Stimulated activated CD4-positive, alpha-beta T cell treated with anti-CD3 and anti-CD28 coated beads, TNF-alpha, amount 100 ng/mL, for 4 hours (primary cell): Measurements from ENCODE around the gene IRAK1.

Source experiments
- DNase-seq, 3 experiments: peaks; one replicate each; pipeline ENCODE4 v3.0.0-alpha.2; 2020; ENCODE audit warnings: low read depth in 3 of 3

The IRAK1 gene

DNA sequence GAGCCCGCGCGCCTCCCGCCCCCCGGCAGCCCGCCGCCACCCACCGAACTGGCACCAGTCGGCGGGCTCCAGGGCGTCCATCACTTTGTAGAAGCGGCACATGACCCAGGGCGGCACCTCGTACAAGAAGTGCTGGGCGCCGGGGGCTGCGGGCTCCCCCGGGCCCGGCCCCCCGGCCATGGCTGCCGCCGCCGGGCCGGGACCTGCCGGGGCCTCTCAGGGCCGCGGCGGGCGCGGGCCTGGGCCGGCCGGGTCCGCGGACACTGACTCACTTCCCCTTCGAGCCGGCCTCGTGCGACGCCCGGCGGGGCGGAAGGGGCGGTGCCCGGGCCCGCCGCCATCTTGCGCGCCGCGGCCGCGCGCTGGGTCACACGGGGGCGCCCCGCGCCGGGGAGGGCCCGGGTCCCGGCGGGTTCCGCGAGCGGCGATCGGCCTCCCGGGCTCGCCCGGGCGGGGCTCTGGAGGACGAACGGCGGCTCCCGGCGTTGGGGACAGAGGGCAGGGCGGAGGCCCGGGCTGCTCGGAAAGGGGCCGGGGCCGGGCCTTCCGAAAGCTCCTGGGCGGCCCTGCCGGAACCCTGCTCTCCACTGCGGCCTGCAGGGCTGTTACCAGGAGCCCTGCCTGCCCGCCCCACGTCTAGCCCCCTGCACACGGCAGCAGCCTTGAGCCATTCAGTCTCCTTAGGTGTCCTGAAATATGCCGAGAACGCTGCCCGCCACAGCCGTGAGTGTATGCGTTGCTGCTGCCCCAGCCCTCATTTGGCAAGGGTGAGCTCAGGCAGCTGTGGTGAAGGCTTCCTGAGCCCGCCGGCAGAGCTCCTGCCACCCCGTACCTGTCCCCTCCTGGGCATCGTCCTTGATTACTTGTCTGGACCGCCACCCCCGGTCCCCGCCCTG is at the start of gene IRAK1:
Gene IRAK1, minus strand, starts transcription at position 270 of the 896 bp plus-strand sequence. Its CDS starts 90 bp downstream, at position 180.
- peak; percentile 18 to 47 (median 31) for DNase-seq

DNA sequence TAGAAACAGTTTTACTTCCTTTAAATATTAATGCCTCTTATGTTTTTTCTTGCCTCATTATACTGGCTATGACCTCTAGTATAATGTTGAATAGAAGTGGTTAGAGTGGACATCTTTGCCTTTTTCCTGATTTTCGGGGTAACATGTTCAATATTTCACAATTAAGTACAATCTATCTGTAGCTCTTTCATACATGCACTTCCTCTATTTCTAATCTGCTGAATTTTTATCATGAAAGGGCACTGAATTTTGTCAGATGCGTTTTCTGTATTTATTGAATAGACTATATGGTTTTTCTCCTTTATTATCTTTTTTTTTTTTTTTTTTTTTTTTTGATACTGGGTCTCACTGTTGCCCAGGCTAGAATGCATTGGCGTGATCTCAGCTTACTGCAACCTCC is 48.9 kb upstream of the IRAK1 start:
- DNase-seq, result no peak

DNA sequence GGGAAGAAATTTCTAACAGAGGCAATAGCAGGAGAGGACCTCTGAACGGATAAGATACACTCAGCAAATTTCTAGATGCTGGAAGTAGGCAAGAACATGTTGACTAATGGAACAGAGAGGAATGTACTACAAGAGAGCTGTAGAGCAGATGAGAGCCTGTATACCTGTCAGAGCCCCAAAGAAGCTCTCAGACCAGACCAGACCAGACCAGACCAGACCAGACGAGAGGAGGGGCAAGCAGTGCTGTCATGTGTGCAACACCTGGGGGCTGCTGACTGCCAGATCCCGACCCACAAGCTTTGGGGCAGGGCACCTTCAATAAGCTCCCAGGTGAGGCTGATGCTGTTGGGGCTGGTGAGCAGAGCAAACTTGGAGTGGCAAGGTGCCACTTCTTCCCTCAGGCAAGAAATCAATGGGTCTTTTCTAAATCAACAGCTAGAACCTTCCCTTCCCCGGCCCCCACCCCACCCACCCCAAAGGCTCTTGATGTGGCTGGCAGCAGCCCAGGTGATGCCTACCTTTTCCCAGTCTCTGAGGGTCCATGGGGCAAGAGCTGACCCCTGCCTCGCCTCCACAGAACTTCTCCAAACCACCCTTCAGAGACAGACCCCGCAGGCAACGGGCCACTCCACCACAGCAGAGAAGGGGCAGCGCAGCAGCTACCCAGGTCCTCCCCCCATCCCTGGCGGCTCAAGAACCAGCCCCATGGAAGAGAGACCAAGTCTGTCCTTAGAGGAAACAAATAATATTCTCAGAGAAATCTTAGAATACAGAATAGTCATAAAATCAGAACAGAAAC is 45.1 kb upstream of the IRAK1 start:
- no peak for DNase-seq

DNA sequence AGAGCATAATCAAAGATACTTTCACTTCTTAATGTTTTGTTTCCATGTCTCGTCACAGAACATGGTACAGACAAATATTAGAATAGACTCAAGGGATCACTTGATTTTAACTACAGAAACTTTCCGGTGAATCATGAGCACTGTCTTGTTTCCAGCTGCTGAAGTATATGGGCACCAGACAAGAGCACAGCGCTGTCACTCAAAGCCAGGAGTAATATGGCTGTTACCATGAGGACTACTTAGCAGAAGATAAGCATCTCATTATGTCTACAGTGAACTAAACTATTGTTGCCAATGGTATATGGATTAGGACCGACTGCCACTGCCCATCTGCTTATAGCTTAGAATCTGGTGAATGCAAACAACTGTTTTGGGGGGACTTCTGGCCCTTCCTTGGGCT is 43.5 kb upstream of the IRAK1 start:
- DNase-seq, result no peak

DNA sequence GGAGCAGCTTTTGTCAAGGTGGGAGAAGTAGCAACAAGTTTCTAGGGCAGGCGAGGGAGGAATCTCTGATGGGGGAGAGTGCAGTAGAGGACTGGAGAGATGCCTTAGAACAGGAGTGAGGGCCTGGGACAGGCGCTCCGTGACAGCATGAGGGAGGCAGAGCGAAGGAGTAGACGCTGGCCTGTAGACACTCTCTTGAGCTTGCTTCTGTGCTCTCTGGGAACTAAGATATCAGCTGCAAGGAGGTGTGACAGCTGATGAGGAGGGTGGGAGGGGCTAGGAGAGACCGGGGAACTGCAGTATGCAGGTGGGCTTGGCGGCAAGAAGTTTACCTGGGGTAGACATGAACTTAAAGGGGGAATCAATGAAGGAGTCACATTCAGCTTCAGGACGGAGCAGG is 42.1 kb upstream of the IRAK1 start:
- DNase-seq, result no peak

DNA sequence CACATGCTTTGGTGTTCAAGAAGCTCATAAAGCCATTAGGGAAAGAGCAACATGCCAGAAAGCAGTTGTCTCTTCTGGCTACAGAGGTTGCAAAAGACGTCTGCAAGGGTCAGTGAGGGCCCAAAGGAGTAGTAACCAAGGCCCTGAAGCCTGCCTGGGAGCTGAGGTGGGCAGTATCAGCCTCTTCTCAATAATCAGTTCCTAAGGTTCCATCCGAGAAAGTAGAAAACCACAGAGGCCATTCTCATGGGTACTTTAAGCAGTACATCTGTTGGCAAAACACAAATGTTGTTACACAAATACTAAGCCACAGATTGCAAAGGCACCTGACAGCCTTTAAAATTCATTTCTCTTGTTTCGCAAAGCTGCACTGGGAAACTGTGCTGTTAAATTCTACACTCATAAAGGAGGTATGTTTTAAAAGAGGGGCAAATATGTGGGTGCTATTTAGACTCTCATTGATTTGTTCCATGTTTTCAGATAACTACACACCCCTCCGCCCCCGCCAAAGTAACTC is 40.1 kb upstream of the IRAK1 start:
- no peak for DNase-seq

DNA sequence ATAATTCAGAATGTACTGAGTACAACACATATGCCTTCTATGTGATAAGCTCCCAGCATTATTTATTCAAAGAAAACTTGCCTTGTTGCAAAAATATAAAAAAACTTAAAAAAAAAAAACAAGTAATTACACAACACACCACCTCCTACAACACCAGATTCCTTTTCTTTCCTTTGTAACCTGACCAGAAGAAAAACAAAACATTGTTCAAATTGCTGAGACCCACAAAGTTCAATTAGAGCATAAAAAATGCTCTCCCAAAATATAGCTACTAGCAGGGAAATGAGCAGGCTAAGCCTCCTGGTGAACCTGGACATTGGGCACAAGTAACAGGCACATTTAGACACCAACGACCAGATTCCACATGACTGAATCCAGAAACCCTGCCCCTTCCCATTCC is 39.5 kb upstream of the IRAK1 start:
- no peak for DNase-seq

DNA sequence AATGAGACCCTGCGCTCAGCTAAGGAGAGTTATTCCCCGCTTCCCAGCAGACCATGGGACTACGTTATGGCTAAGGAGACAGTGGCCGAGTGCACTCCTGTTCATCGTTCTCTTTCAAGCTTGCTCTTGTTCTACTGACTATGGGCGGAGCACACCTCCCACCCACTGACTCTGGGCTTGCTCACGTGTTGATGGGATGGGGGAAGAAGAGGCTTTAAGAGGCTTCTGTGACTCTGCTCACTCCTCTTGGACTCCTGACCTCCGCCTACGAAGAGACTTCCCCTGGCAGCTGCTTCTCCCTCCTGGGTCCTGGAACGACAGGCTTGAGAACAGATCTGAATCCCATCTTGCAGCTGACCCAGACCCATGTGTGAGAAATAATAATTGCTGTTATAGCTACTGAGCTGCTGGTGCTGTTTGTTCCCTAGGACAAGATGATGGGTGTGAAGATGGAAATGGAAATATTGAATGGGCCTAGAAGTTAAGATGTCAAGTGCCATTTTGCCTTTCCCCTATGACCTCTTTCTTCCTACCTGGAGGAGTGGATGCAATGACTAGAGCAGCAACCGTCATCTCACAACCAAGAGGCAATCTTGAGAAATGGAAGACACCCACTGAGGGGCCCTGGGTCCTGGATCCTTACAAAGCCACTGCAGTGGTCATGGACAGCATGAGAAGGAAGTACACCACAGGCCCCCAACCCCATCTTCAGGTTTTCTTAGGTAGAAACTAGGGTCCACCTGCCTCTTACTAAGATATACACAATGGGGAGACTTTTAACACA is 38.7 kb upstream of the IRAK1 start:
- DNase-seq, result no peak

DNA sequence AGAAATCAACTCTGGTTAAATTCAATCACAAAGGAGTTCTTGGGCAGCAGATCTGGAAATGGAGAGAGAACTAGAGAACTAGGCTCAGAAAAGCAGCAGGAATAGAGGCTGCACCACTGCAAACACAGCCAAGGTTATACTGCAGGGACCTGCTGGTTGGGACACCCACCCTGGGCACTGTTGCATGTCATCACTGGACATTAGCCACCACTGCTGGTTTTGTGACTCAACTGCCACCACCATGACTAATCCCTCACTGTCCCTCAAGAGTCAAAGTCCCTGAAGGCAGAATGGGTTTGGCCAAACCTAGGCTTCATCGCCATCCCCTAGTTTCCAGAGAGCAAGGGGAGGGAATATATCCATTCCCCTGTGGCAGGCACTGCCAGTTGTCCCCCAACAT is 38.1 kb upstream of the IRAK1 start:
- DNase-seq, result no peak

DNA sequence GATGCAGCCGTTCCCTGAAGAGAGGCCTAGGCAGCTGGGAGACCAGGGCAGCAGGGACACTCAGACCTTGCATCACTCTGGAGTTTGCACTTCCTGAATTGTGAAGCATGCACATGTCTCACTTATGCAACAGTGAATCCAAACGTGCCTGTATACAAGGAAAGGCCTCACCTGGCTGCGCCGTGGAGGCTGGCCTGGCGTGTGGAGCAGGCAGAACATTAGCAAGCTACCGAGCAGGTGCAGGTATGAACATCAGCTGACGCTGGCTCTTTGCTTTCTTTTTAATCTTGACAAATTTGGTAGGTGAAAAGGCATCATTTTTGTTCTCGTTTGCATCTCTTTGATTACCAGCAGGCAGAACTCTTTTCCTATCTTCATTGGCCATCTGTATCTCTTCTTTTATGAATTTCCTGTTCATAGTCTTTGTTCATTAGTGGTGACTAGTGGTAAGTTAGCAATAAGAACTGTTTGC is 37.1 kb upstream of the IRAK1 start:
- no peak for DNase-seq

DNA sequence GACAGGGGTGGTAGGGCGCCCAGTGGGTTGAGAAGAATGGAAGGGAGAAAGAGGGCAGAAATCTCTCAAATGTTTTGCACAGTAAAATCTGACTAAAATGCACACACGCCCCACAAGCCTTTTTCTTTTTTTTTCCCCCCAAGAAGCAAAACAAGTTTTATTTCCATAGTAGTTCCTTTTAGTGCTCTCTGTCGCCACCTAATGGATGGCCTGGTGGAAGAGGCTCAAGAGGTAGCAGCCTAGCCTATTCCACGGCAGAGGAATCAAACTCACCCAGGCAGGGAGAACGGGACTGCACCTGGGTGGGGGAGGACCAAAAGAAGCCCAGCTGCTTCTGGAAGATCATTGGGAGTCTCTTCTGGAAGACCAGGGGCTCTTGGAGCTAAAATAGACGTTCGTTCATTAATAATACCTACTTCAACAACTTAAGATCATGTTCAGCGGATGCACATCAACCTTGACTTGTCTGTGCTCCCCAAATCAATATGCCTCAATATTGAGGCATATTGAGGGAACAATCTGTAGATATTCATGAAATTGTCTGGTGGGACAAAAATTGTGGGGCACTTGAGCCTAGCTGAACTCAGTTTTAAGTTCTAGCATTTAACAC is 31.6 kb upstream of the IRAK1 start:
- peak; percentile 39 to 43 (median 43) for DNase-seq

DNA sequence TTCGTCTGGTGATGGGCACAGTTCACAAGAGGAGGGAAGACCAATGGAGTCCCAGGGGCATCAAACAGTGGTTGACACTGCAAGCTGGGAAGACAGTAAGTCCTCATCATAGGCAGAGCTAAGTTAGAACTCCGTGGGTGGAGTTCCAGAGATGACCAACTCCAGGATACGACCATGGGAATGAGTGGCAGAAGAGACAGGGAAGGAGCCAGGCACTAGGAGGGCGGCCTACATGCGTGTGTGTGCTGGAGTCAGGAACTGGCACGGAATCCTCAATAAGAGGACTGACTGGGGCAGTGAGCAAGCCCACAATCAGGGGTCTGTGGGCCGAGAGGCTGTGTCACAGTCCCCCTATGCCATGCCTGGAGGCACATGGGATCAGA is 30.4 kb upstream of the IRAK1 start:
- DNase-seq, result no peak

DNA sequence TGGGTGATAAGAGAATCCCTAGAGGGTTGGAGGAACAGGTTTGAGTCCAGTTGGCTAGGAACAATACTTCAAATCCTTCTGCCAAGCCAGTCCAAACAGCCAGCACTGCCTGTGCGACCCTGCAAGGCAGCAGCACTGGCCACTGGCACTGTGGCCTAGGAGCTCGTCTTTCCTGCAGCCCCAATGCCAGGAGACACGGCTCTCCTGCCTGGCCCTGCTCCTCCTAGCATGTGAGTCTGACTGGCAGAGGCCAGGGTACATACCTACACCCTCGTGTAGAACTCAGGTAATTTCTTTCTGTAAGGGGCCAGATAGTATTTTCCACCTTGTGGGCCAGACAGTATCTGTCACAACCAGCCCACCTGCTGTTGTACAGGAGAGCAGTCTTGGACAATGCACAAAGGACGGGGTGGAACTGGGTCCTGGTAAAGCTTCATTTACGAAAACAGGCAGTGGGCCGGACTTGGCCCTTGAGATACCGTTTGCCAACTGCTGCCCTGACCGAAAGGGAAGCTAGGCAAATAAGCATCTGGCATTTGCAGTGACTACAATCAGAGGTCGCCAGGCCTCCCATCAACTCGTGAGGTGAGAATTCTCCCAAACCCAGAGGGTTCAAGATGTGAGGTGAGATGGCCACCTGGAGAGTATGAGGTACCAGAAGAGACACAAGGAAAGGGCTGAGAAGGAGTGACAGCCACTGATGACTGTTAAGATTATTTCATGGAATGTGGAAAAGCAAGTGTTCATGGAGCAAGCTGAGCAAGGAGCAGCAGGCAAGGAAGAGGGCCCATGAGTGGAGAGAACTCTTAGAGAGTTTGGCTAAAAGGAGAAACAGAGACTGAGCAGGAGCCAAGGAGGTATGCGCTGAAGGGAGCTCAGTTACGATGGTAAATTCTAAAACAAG is 29.8 kb upstream of the IRAK1 start:
- no peak for DNase-seq

DNA sequence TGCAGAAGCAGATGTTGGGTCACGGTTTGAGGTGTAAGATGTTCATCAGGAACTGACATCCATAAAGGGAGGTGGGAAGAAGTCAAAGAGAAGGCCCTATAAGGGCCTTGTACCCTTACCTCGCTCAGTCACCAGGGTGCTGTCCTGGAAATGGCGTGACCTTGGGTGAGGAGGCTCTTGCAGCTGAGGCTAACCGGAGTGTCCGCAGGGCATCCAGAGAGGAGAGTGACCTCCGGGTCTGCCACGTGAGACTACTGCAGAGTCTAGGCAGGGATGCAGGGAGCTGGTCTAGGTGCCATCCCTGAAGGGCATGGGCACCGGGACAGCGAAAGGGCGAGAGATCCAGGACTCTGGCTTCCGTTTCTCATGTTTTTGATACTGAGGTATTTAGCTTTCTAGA is 28.7 kb upstream of the IRAK1 start:
- DNase-seq, result no peak

DNA sequence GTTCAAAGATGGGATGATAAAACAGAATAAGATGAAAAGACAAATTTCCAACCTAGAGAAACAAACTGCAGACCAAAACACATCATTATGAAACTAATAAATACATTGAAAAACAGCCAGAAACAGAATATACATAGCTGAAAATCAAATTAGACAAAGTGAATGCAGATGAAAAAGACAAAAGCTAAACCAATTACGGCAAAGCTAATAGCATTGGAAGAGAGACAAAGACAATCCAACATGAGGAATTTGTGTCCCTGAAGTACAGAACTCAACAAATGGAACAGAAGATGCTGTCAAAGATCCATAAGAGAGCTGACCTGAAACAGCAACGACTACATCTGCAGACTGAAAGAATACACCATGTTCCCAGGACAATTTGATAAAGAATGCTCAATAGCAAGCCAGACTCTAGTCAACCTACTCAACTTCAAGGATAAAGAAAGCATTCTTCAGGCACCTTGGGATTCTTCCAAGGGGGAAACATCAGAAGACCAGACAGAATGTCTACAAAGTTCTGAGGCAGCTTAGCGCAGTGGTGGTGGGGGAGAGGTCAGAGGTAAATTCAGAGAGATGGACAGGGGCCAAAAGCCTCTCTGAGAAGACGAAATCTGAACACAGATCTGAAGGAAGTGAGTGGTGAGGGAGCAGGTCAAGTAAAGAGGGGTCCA is 27.4 kb upstream of the IRAK1 start:
- no peak for DNase-seq

DNA sequence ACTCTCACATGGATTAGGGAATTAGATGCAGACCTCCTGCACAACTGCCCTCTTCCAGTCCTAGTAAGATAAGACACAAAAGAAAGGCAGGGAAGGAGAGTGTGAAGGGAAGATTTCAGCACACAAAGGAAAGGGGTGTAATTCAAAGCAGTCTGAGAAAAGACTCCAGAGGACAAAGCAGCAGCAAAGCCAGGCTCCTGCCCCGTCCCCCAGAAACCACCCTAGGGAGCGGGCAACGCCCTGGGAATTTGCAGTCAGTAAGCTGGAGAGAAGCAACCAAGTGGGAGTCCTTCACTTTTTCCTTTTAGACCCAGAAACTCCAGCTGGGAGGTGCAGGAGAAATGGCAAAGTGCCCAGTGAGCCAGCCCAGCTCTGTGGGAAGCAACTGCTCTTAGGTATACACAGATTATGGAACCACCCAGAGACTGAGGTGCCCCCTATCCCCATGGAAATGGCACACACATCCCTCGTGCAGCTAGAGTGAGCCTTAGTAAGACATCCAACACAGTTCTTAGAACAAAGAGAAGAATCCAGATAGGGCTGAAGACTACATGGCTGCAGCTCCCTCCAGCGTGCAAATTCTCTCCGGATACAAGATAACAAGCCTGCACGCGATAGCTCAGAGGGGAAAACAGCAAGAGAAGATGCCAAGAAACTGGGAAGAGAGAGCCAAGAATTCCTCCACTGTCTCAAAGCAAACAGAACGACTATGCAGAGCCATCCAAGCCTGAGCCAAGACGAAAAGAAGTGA is 26.5 kb upstream of the IRAK1 start:
- DNase-seq, result no peak

DNA sequence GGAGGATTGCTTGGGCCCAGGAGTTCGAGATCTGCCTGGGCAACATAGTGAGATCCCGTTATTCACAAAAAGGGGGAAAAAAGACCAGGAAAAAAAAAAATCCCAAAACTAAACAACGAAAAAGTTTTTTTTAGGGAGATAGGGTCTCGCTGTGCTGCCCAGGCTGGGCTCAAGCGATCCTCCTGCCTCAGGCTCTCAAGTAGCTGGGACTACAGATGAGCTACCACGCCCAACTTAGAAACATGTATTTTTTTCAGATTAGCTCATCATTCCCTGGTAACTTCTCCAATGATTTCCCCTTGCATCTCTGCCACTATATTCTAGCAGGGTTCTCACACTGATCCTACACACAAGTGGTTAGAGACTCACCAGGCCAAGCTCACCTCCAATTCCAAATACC is 24.4 kb upstream of the IRAK1 start:
- no peak for DNase-seq

DNA sequence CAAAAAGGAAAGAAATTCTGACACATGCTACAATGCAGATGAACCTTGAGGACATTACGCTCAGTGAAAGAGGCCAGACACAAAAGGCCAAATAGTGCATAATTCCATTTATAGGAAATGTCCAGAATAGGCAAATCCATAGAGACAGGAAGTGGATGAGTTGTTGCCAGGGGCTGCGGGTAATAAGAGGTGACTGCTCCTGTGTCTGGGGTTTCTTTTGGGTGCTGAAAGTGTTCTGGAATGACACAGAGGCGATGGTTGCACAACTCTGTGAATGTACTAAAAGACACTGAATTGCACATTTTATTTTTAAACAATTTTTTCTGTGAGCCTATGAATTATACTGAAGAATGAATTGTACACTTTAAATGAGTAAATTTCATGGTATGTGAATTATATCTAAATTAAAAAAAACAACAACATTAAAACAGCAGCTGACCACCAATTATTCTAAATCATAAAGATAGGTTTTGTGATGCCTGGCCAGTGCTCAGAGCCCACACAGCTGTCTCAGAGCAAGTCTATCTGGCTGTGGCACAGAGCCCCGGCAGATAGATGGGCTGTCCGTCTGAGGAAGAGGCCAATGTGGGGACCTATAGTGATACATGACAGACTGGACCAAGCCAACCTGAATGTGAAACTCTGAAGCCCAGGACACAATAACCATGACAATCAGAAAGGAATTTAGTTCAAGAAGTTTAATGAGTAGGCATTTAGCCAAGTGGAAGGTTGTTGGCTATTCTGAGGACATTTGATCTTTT is 23.5 kb upstream of the IRAK1 start:
- DNase-seq, result no peak
